ENCODE data around the gene MSANTD3.

Gene MSANTD3

GRCh38 chr9:100443781-100444768 lies 17.1 kb downstream of the MSANTD3 start:
- TF ChIP-seq TEAD4 (IDR thresholded peaks at IDR 0.05) = no peak
- peak; percentile 66; the same call in 1 of the 2 replicates for TF ChIP-seq CEBPB (IDR thresholded peaks at IDR 0.05)

GRCh38 chr9:100445161-100445902 lies 18.4 kb downstream of the MSANTD3 start:
- no peak for TF ChIP-seq NFIC (IDR thresholded peaks at IDR 0.05)

- no peak for TF ChIP-seq FOXM1 (IDR thresholded peaks at IDR 0.05; ENCODE audit: borderline replicate concordance, low read depth)
Measured at GRCh38 chr9:100445903-100446549, 19.1 kb downstream of the MSANTD3 start.

GRCh38 chr9:100447041-100447440 lies 20.1 kb downstream of the MSANTD3 start:
- no peak for TF ChIP-seq TAF1 (IDR thresholded peaks at IDR 0.05; ENCODE audit: low read depth)

GRCh38 chr9:100448266-100448665 lies 21.3 kb downstream of the MSANTD3 start:
- TF ChIP-seq CEBPB (IDR thresholded peaks at IDR 0.05) (no peak), EP300 (IDR thresholded peaks at IDR 0.05; ENCODE audit: borderline replicate concordance) (no peak), USF1 (IDR thresholded peaks at IDR 0.05) (no peak), ZBTB7A (IDR thresholded peaks at IDR 0.05; ENCODE audit: low read depth) (no peak), MAX (IDR thresholded peaks at IDR 0.05) (no peak), REST (IDR thresholded peaks at IDR 0.05; ENCODE audit: low read depth) (no peak), EGR1 (IDR thresholded peaks at IDR 0.05) (no peak), TAF1 (IDR thresholded peaks at IDR 0.05; ENCODE audit: low read depth) (no peak), RAD21 (IDR thresholded peaks at IDR 0.05; ENCODE audit: low read depth) (no peak), YY1 (IDR thresholded peaks at IDR 0.05; ENCODE audit: low read depth) (no peak), TCF12 (IDR thresholded peaks at IDR 0.05; ENCODE audit: low read depth) (no peak), CREB1 (IDR thresholded peaks at IDR 0.05; ENCODE audit: low read depth) (no peak), TEAD4 (IDR thresholded peaks at IDR 0.05) (no peak), FOXM1 (IDR thresholded peaks at IDR 0.05; ENCODE audit: borderline replicate concordance, low read depth) (no peak), NFIC (IDR thresholded peaks at IDR 0.05) (no peak)

GRCh38 chr9:100449420-100449819 lies 22.5 kb downstream of the MSANTD3 start:
- no peak for TF ChIP-seq CEBPB (IDR thresholded peaks at IDR 0.05)
- TF ChIP-seq YY1 (IDR thresholded peaks at IDR 0.05; ENCODE audit: low read depth) = no peak
- no peak for TF ChIP-seq NFIC (IDR thresholded peaks at IDR 0.05)
- no peak for TF ChIP-seq ZBTB7A (IDR thresholded peaks at IDR 0.05; ENCODE audit: low read depth)
- no peak for TF ChIP-seq TEAD4 (IDR thresholded peaks at IDR 0.05)
- no peak for TF ChIP-seq EGR1 (IDR thresholded peaks at IDR 0.05)
- TF ChIP-seq EP300 (IDR thresholded peaks at IDR 0.05; ENCODE audit: borderline replicate concordance) = no peak
- no peak for TF ChIP-seq FOXM1 (IDR thresholded peaks at IDR 0.05; ENCODE audit: borderline replicate concordance, low read depth)
- TF ChIP-seq CREB1 (IDR thresholded peaks at IDR 0.05; ENCODE audit: low read depth) = no peak
- no peak for TF ChIP-seq REST (IDR thresholded peaks at IDR 0.05; ENCODE audit: low read depth)
- no peak for TF ChIP-seq USF1 (IDR thresholded peaks at IDR 0.05)
- no peak for TF ChIP-seq MAX (IDR thresholded peaks at IDR 0.05)
- TF ChIP-seq TAF1 (IDR thresholded peaks at IDR 0.05; ENCODE audit: low read depth) = no peak
- TF ChIP-seq RAD21 (IDR thresholded peaks at IDR 0.05; ENCODE audit: low read depth) = no peak
- no peak for TF ChIP-seq TCF12 (IDR thresholded peaks at IDR 0.05; ENCODE audit: low read depth)

Measured in Ishikawa (cell line).